HG02571 (cell line): ENCODE results near the gene MAEL.
"Not testable (repeated sequence)": the region's sequence is repeated elsewhere in the genome, so short reads cannot be mapped to it uniquely, and the experiment has no call there.

ENCODE experiments used
- ATAC-seq: cut with Tn5 transposase; IDR thresholded peaks from one replicate; pipeline ENCODE4 v1.9.1; 2021; ENCODE audit warnings: mild to moderate bottlenecking, moderate library complexity; ENCODE audit not compliant: unreplicated experiment

MAEL gene

DNA sequence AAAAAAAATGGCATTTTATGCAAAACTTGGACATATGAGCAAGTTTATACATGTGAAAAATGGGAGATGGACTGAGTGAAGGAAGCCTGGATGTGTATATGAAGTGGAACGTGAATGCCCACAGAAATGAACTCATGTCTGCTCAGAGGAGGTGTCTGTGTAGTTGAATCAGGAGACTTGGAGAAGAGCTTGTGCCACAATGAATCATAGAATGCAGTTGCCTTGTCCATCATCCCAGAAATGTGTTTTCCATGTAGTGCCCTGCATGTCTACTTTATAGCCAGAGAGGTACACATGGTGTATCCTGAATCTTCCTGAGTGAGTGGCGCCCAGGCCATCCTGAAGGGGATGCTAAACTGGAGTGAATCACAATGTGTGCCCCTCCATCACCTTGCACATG, 11.1 kb upstream of the MAEL start:
- ATAC-seq, result no peak

DNA sequence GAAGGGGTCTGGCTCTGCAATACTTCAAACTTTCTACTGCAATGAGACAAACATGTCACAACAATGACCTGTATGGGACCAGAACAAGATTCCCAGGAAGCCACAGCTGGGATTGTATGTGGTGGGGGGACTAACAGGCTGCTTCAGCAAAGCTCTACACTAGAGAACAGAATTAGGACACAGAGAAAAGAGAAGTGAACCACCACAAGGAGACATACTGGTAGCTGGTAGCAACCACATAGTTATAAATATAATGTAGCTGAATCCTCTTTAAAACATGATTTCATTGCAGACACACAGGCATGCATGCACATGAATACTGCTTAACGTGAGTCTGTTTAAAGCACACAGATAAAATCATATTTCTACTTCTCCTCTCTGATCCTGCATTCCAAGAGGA, 10.3 kb upstream of the MAEL start:
- no peak for ATAC-seq

DNA sequence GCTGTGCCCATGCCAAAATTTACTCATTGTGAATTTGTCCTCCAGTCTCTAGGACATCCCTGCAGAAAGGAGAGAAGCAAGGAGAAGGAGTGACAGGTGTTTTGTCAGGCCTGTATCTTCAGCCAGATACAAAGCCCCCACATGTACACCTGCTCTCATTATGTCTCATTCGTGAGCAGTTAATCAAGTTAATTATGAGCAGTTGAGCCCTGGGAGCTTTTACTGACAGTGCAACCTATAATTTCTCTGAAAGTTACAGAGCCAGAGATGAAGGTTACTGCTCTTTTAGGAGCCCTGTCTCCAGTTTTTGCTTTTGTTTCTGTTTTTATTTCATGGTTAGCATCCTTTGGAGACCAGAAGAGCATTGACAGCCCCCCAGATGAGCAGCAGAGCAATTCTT, 8.7 kb upstream of the MAEL start:
- ATAC-seq, result no peak

DNA sequence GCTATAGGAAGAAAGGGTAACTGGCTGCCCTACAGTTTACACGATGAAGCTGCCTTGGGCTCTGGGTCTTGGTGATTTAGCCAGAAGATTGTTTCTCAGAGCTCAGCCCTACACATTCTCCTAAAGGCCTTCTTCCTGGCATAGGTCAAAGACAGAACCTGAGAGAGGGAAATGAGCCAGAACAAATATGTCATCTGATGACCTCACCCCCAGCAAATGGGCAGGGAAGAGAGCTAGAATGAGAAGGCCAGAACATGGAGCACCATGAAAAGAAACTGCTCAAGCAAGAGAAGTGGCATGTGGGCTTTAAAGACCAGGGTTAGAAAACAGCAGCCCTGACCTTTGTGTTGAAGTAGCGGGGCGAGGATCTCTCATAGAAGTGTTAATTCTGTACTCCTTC, 8.3 kb upstream of the MAEL start:
- no peak for ATAC-seq

DNA sequence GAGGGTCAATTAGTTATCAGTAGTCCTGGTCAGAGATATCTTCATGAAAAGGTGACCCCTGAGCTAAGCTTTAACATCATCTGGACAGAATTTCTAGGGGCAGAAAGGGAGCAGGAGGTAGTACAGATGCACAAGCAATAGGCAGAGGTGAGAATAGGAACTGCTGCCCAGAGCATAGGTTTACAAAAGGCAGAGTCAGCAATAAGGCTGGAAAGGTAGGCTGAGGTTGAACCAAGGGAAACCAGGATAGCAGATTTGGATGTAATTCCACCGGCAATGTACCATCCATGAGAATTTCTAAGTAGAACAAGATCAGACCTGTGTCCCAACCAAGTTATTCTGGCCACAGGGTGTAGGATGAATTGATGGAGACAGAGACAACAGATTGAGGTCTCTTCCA, 7.5 kb upstream of the MAEL start:
- ATAC-seq, result no peak

DNA sequence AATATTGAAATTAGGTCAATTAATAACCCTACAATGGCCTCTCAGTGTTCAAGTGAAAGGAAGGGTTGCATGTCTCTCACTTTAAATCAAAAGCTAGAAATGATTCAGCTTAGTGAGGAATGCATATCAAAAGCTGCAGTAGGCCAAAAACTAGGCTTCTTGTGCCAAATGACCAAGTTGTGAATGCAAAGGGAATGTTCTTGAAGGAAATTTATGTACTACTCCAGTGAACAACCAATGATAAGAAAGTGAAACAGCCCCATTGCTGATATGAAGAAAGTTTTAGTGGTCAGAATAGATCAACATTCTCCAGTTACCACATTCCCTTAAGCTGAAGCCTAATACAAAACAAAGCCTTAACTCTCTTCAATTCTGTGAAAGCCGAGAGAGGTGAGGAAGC, 10.0 kb downstream of the MAEL start:
- no peak for ATAC-seq

DNA sequence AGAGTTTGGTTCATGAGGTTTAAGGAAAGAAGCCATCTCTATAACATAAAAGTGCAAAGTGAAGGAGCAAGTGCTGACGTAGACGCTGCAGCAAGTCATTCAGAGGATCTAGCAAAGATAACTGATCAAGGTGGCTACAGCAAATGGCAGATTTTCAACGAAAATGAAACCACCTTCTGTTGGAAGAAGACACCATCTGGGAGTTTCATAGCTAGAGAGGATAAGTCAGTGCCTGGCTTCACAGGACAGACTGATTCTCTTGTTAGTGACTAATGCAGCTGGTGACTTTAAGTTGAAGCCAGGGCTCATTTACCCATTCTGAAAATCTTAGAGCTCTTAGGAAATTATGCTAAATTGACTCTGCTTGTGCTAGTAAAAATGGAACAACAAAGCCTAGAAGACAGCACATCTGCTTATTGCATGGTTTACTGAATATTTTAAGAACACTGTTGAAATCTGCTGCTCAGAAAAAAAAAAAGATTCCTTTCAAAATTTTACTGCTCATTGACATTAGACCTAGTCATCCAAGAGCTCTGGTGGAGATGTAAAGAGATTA, 10.5 kb downstream of the MAEL start:
- ATAC-seq, result no peak

DNA sequence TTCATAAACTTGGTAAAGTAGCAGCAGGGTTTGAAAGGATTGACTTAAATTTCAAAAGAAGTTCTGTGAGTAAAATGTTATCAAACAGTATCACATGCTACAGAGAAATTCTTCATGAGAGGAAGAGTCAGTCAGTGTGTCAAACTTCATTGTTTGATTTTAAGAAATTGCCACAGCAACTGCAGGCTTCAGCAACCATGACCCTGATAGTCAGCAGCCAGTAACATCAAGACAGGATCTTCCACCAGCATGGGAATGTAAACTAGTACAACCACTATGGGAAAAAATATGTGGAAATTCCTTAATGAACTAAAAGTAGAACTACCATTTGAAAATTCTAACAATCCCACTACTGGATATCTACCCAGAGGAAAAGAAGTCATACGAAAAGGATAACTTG, 11.5 kb downstream of the MAEL start:
- ATAC-seq, result no peak

DNA sequence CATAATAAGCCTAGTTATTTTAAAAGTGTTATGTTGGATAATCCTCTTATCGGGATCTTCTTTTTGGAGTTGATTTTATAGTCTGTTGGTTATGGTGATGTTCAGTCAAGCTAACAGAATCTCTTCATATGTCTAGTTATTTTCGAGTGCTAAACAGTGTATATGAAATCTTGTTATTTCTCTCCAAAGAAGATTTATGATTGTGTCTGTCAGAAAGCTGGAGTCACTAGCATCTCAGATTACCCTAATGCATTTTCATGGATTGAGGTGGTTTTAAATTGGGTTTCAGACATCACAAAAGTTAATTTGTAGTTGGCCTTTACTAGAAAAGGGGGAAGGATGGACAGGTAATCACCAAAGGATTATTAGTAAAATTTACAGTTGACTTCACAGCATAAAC, 13.3 kb downstream of the MAEL start:
- no peak for ATAC-seq

DNA sequence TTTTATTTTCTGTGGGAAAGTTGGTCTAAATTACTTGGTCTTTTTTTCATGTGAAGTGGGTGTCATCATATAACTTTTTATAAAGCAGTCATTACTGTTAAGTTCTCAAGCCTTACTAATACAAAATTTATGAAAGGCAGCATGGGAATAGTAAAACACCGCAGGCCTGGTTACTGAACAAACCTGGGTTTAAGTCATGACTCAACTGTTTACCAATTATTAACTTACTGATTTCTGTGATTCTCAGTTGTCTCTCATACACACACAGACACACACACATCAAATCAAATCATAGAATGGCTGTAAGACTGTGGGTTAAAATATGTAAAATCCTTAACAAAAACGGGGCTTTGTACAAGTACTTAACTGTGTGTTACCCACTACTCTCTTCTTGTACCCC, 14.6 kb downstream of the MAEL start:
- no peak for ATAC-seq

DNA sequence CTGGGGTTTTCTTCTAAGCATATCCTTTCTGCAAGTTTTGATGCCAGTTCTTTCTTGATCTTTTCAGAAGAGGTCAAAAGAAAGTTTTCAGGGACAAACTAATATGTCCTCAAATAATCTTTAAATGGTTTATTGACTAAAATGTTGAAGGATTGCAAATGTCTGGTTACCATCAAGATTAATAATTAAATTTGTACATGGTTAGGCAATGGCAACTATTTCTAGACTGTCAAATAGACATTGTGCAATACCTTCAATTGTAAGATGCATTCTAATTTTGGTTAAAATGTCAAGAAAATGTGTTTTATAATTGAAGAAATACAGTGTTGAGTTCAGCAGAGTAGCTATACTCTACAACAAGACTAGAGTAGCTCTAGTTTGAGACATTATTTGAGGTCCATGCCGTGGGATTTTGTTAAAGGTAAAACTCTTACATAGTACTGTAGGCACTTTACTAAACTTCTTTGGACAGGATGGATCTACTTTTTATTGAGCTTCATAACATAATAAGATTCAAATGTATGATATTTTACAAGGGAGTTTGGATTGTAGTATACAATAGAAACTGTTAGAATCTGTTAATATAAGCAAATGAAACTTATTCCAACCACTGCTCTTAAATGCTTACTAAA, 22.6 kb downstream of the MAEL start:
- ATAC-seq, result no peak

DNA sequence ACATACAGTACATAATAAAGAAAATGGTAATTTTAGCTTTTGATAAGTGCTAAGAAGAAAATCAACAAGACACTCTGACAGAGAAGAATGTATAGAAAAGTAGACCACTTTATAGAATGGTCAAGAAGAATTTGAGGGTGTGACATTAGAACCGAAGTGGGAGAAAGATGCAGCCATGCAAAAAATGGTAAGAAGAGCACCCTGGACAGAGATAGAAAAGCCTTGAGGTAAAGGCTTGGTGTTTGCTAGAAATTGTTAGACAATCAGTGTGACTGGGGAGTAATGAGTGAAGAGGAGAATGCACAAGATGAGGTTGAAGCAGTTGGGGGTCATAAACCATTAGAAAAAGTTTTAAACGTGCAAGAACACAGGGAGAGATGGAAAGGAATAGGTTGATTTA, 23.5 kb downstream of the MAEL start:
- no peak for ATAC-seq

DNA sequence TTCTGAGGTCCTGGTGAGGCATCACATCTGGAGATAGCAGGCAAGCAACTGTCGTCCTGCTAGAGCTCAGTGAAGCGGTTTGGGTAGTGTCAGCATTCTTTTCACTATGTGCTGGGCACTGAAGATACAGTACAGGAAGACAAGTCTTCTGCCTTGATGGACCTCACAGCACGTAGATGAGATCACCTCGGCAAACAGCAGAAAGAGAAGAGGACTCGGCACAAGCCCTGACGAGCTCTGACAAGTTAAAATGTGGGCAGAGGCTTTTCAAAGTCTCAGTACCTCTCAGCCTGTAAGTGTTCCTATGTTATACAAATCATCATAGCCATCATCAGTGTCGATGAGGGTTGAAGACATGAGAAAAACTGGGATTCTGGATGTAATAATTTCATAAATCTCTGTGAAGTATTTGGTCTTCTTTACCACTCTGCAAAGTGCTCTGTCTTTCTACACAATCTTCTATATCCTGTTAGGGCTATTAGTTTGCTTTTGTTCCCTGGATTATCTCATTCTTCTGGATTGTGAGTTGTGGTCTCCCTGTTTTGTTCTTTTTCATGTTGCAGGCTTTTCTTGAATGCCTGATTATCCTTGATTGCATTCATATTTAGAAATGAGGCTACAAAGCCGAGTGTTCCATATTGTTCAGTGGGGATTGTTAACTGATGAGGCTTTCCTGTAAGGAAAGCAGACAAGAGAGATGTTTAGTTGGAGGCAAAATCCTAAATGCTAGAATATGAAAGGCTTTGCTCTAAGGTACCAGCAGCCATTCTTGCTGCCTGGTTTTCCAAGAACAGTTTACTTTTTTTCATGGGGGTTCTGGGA, 24.2 kb downstream of the MAEL start:
- no peak for ATAC-seq

DNA sequence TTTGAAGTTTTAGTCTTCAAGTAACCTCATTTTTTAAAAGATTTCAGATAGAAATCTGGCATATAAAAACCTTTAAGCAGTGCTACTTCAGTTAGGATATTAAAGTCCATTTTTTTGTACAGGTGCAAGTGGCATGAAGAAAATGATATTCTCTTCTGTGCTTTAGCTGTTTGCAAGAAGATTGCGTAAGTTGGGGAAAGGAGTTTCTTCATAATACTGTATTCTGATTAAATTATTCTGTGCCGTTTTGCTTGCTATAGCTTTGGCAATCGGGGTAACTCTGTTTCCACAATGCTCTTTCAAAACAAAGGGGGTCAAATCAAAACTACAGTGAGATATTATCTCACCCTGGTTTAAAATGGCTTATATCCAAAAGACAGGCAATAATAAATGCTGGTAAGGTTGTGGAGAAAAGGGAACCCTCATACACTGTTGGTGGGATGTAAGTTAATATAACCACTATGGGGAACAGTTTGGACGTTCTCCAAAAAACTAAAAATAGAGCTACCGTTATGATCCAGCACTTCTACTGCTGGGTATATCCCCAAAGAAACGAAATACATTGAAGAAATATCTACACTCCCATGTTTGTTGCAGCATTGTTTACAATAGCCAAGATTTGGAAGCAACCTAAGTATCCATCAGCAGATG, 27.1 kb downstream of the MAEL start:
- ATAC-seq, result no peak

DNA sequence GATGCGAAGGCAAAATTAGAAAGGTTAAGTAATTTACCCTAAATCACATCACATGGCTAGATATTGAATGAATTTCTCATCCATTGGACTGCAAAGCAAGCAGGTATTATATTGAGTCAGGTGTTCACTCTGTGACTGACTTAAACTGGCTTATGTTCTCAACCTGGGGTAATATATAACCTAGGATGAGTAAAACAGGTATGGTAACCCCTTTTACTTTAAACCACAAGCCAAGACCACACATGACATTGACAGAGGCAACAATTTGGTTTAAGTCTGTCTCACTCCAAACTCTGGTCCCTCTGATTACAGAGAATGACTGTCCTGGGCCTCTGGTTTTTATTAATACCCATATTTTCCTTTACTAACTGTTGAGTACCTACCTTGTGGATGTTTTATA, 33.3 kb downstream of the MAEL start:
- ATAC-seq, result no peak

DNA sequence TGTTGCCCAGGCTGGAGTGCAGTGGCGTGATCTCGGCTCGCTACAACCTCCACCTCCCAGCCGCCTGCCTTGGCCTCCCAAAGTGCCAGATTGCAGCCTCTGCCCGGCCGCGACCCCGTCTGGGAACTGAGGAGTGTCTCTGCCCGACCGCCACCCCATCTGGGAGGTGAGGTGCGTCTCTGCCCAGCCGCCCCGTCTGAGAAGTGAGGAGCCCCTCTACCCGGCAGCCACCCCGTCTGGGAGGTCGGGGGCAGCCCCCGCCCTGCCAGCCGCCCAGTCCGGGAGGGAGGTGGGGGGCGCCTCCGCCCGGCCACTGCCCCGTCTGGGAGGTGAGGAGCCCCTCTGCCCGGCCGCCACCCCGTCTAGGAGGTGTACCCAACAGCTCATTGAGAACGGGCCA, 40.5 kb downstream of the MAEL start:
- ATAC-seq, result not testable (repeated sequence)

DNA sequence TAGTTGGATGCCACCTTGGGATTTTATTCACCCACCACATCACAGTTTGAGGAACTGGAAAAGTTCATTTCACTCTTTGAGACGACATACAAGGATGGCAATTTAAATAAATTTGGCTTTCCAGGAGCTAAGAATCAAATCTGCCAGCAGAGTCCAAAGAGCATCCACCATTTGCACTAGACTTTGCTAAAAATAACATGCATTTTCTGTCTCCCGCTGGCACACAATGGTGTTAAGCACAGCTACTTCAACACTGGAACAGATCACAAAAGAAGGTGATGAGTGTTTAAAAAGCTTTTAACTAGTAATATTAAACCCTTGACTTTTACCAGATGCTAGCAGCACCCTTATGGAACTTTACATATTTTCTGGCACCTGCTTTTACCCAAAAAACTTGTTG, 44.6 kb downstream of the MAEL start:
- ATAC-seq, result no peak

DNA sequence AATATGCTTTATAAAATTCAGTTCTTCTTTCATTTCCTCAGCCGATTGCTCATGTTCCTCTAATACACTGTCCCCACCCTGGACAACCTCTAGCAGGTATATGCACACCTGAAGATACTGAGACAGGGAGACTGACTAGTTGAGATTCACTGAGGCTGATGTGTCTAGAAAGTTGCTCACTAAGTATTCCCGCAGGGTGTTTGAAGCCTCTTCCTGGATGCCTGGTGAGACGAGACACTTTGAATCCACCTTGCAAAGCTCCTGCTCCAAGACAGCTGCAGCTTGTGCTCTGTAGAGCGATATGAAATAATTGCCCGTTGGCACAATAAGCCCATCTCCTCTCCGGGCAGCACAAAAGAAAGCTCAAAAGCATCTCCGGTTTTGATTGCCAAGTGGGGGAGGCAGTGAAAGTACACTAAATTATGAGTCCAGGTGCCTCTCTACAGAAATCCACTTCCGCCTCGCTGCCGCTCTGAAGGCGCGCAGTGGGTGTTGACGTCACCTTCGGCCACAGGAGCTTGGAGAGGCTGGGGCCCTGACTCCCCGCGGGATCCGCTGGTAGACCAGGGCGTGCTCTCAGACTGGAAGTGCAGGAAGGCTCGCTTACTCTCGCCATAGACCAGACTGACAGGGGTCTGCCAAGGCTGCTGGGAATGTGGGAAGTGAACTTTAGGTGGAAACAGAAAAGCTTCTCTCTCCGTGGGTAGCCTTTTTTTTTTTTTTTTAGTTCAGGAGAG, 54.8 kb downstream of the MAEL start:
- ATAC-seq, result peak; percentile 91

DNA sequence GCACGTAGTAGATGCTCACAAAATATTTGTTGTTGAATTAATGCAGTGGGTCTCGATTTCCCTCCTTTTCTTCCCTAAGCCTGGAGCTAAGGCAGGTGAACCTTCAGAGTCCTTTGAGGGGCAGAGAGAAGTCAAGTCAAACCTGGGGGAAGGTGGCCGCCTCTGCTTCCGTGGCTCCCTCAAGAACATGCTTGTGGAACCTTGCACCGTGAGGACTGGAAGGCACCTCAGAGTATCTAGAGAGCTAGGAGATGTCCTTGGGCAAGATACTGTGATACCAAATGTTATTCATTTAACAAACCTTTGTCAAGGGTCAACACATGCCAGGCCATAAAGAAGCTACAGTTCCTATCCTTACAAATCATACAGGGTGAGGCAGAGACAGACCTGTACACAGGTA, 62.8 kb downstream of the MAEL start:
- ATAC-seq, result no peak

DNA sequence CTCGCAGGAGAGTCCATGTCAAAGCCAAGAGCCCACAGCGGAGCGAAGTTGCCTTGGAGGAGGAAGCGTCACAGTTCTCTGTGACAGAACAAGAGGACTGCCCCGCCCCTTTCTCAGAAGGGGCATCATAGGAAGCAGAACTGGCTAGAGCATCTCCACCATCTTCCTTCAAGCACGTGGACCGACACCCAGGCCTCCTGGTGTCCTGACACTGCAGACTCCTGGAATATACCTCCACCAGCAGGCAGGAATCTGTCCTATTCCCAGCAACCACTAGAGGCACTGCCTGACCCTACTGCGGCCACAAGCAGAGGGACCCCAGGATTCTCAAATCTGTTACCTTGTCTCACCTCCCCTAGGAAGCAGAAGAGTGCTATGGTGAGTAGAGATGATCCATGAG, 63.3 kb downstream of the MAEL start:
- ATAC-seq, result no peak

DNA sequence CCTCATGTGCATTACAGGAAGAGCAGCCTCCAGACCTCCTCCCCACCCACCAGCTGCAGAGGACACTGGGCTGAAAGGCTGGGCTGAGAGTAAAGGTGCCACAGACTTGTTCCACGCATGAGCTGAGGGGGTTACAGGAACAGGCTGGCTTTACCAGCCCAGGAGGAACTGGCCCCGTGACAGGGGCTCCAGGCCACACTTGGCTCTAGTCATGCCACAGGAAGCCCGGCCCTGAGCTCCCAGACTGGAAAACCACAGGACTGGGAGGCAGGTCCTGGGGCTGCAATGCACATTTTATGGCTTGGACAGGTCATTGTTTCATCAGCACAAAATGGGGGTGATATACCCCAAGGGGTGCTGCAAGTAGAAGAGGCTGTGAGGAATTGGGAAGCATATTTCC, 65.5 kb downstream of the MAEL start:
- ATAC-seq, result no peak
